Medulla oblongata (tissue), 1 donor: ENCODE measurements around the gene ARF6.
"Not testable (repeated sequence)": the region's sequence is repeated elsewhere in the genome, so short reads cannot be mapped to it uniquely, and the experiment has no call there.

Experiments
- DNase-seq: peaks from one replicate; pipeline ENCODE4 v3.0.0-alpha.2; 2015; ENCODE audit errors: extremely low spot score

The ARF6 gene

DNA sequence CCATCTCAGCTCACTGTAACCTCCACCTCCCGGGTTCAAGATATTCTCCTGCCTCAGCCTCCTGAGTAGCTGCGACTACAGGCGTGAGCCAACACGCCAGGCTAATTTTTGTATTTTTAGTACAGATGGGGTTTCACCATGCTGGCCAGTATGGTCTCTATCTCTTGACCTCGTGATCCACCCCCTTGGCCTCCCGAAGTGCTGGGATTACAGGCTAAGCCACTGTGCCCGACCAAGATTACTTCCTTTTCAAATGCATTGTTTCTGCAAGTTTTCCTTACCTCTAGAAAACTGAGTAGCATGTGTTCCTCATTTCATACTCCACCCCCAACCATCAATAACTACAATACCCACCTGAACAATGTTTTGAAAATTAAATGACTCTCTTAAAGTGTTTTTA, 13.1 kb downstream of the ARF6 start:
- DNase-seq = no peak

DNA sequence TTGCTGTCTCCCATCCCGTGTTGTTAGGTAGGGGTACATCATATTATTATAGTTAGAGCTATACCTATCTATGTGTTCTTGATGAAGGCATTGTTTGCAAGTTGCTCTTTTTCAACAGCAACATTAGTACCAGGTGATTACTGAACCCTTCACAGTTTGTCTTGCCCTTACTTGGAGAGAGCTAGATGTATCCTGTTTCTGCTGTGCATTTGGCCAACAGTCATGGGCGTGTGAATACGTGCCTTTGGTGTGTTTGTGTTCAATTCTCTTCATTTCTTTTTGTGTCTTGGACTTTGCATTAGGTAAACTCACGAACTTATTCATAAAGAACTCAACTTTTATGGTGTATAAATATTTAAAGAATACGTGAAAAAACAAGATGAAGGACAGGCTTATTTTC, 14.3 kb downstream of the ARF6 start:
- no peak for DNase-seq

DNA sequence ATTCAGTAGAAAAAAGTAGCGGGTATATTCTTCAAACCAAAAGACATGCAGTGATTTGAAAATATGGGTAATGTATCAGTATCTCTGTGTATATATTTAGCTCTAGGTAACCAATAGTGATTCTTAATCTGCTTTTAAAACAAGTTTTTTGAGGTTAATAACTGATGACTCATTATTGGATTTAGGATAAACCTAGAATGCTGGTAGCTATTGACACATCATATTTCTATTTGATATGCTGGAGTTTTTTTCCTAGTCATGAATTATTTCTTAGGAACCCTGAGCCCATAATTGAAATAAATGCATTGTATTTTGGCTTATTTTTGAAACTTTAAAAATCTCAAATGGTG, 15.5 kb downstream of the ARF6 start:
- no peak for DNase-seq

DNA sequence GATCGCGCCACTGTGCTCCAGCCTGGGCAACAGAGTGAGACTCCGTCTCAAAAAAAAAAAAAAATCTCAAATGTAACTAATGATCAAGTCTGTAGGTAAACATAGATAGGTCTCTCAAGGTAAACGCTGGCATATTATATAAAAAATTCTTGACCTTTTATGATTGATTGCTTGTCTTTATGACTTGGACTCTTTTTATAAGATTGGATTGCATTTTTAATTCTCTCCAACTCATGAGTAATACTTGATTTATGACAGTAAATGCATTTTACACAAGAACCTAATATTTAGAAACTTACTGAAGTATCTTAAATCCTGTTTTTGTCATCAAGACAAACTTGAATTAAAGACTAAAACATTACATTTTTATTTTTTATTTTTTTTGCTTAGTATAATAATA, 16.1 kb downstream of the ARF6 start:
- no peak for DNase-seq

DNA sequence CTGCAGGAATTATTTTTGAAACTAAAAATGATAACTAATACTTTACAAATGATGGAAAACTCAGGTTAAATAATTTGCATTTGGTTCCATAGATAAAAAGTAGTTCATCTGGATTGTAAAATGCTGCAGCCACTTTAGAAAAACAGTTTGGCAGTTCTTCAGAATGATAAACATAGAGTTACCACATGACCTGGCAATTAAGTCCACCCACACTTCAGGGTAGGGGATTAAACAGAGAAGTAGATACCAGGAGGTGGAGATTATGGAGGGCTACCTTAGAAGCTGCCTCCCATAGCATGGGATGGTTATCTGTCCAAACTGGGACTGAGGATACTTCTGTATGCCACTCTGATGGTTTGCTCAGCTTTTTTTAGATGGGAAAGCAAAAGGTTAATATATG, 22.2 kb downstream of the ARF6 start:
- DNase-seq = no peak

DNA sequence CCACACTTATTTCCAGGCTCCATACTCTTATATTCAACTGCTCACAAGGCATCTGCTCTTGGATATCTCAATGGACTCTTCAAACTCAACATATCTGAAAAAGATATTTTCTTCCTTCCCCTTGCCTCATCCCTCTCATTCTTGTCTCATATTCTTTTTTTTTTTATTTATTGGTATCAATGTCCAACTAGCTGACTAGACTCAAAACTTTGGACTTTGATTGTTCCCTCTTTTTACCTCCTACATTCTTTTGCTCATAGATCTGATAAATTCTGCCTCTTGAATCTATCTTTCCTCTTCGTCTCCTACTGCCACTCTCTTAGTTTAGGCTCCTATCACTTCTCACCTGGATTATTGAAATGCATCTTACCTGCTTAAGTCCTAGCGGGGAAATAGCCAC, 25.8 kb downstream of the ARF6 start:
- DNase-seq = no peak

DNA sequence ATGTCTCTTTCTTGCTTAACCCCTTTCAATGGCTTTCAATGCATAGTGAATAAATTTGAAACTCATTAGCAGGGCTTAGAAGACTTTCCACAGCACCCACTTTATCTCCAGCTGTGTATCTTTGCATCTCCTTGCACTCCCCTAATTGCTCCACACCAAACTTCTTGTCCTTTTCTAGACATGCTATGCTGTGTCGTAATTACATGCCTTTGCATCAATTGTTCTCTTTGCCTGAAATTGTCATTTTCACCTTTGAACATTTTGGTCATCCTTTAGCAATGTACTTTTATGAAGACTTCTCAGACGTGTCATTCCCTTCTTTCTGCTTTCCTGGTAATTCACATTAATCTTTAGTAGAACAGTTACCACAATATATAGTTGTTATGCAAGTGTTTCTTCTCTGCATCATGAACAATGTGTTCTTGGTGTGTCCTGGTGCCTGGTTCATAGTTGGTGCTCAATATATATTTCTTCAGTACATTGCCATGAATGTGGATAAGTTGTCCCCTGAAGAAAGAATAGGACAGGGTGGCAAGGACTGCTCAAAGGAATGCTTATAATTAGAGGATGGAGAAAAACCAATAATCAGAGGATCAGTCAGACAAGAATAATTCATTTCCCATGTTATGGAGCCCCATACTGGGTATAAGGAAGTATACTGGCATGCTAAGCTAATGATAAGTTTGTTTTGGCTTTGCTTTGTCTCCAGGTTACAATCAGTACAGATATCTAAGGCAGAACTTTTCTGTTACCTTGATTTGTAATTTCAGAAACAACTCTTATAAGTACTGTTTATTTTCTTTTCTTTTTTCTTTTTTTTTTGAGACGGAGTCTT, 27.2 kb downstream of the ARF6 start:
- DNase-seq = no peak

DNA sequence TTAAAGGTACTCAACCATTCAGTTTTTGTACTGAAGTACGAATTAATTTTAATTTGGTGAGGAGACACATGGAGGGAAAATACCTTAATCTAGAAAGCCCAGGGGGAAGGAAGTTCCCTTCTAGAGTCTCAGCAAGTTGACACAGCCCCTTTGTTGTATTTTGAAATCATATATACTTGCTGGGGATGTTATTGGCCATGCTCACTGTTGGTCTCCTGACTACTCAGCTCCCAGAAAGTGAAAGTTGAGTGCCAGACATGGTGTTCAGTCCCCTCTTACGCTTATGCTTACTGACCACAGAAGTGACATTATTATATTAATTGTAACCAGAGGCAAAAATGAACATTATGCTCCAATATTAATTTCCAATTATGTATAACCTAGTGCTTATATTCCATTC, 28.1 kb downstream of the ARF6 start:
- no peak for DNase-seq

DNA sequence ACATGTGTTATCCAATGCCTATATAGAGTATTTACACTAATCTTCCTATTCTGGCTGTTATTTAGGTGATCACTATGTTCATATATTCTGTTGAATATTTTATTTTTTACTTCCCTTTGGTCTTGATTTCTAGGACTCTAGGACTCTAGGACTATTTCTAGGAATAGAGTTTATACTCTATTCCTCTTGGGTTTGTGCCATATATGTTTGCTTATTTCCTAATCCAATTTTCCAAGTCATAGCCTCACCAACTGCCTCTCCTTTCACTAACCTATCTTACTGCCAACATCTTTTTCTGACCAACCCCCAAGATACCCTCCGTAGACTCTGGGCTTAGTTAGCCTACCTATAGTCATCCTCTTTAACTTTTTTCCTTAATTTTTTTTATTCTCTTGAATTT, 28.5 kb downstream of the ARF6 start:
- no peak for DNase-seq

DNA sequence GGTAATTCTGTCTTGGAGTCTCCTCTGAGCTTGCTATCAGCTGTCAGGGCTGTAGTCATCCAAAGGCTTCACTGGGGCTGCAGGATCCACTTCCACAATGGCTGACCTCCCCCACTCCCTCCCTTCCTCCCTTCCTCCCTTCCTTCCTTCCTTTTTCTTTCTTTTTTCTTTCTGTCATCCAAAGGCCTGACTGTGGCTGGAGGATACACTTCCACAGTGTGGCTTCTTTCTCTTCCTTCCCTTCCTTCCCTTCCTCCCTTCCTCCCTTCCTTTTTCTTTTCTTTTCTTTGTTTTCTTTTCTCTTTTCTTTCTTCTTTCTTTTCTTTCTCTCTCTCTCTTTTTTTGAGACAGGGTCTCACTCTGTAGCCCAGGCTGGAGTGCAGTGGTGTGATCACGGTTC, 30.6 kb downstream of the ARF6 start:
- no peak for DNase-seq

DNA sequence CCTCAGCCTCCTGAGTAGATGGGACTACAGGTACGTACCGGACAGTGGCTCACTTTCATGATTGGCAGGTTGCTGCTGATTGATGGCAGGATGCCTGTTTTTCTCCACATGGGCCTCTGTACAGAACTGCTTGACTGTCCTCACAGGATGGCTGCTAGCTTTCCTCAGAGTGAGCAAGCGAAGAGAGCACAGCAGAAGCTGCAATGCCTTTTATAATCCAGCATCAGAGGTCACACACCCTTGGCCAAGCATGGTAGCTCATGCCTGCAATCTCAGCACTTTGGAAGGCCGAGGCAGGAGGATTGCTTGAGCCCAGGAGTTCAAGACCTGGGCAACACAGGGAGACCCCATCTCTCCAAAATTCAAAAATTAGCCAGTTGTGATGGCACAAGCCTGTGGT, 31.0 kb downstream of the ARF6 start:
- DNase-seq = no peak

DNA sequence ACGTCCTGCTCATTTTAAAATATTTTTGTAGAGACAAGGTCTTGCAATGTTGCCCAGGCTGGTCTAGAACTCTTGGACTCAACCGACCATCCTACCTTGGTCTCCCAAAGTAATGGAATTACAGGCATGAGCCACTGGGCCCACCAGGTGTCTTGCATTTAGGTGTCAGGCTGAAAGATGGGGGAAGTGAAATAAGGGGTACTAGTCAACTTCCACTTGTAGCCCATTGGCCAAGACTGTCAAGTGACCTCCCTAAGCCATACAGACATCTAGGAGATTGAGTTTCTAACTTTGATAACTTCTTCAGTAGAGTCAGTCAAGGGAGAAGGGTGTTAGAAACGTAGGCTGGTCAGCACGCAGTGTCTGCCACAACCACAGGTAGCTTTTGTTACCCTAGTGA, 32.0 kb downstream of the ARF6 start:
- DNase-seq = no peak

DNA sequence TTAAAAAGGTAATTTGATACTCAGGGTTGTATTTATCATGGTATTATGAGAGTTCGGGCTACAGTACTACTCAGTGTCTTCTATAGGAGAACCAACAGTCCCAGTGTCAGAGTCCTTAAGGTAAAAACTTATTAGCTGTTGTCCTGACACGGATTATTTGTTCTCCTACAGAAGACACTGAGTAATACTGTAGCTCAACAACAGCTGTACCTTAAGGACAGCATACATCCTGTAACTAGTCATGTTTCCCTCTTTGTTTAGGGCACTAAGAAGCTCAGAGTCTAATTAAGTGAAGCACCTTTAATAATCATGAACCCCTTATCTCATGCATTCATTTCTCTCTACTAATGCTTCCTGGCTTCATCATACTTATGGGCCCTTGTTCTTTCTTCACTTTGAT, 33.9 kb downstream of the ARF6 start:
- DNase-seq = no peak

DNA sequence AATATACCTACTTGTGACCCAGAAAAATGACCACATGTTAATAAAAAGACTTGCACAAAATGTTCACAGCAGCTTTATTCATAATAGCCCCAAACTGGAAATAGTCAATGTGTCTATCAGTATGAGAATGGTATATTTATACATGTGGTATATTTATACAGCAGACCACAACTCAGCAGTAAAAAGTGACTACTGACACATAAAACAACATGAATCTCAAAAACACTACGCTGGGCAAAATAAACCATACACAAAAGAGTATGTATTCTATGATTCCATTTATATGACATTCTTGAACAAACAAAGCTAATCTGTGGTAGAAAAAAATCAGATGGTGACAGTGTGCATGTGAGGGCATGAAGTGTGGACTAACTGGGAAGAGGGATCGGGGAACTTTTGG, 35.1 kb downstream of the ARF6 start:
- DNase-seq = no peak

DNA sequence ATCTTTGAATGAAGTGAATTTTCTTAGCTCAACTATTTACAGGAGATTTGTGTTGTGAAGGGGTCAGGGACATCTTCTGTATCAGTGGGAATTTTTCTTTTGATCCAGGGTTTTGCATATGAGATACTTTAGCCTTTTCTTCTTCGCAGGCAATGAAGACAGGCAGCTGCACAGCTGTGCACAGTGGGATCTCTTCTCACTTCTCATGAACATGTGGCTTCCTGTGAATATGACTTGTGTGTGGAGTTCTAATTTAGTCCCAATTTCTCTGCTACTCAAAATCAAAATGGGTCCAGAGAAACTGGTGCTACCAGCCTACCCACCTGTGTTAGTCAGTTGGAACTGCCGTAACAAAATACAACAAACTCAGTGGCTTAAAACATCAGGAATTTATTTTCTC, 37.8 kb downstream of the ARF6 start:
- no peak for DNase-seq

DNA sequence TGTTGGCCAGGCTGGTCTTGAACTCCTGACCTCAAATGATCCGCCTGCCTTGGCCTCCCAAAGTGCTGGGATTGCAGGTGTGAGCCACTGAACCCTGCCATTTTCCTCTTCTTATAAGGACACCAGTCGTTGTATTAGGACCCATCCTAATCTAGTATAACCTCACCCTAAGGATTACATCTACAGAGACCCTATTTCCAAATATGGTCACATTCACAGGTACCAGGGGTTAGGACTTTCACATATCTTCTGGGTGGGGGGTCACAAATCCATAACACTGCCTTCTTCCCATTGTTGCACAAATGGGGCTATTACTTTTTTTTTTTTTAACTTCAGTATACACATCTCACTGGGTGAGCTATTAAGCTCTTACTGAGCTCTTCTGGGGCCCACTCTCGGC, 38.6 kb downstream of the ARF6 start:
- DNase-seq = no peak

DNA sequence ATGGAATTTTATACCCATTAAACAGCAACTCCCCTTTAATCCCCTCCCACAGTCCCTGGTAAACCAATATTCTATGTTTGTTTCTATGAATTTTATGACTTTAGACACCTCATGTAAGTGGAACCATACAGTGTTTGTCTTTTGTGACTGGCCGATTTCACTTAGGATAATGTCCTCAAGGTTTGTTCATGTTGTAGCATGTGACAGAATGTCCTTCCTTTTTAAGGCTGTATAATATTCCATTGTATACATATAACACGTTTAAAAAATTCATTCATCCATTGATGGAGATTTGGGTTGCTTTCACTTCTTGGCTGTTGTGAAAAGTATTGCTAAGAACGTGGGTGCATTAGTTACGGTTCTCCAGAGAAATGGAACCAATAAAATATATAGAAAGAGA, 40.2 kb downstream of the ARF6 start:
- no peak for DNase-seq

DNA sequence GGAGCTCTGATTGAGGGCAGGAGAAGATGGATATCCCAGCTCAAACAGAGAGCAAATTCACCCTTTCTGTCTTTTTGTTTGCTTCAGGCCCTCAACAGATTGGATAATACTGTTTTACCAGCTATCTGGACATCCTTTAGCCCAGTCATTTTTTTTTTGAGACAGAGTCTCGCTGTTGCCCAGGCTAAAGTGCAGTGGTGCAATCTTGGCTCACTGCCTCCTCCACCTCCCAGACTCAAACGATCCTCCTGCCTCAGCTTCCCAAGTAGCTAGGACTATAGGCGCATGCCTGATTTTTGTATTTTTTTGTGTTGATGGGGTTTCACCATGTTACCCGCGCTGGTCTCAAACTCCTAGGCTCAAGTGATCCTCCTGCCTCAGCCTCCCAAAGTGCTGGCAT, 40.8 kb downstream of the ARF6 start:
- DNase-seq = no peak

DNA sequence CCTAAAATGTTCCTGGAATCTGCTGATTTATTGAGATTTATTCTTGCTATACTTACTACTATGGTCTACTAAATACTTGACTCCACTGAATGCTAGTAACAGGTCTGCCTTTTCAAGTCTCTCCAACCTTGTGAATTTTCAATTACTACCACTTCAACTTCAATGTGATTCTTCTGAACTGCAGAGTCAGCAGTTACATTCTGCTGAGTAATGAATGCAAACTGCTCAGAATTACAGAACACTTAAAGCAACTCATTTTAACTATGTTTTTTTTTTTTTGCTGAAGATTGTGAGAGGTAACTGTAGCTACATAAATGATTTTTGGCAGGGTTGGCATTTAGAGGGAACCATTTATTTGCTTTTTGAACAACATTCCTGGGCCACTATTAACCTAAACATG, 41.8 kb downstream of the ARF6 start:
- DNase-seq = no peak

DNA sequence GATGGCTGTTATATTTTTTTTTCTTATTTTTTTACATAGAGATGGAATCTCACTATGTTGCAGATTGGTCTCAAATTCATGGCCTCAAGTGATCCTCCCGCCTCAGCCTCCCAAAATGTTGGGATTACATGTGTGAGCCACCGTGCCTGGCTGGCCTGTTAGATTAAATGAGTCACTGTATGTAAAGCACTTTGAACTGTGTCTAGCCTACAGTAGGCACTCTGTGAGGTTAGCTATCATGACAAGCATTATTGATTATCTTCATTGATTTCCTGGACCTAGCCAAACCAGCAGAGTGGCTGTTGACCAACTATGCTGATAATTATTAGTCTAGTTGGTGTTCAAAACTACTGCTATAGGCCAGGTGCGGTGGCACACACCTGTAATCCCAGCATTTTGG, 42.6 kb downstream of the ARF6 start:
- DNase-seq = no peak

DNA sequence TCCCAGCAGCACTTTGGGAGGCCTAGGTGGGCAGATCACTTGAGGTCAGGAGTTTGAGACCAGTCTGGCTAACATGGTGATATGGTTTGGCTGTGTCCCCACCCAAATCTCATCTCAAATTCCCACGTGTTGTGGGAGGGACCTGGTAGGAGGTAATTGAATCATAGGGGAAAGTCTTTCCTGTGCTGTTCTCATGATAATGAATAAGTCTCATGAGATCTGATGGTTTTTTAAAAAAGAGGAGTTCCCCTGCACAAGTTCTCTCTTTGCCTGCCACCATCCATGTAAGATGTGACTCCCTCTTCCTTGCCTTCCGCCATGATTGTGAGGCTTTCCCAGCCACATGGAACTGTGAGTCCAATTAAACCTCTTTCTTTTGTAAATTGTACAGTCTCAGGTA, 43.4 kb downstream of the ARF6 start:
- not testable (repeated sequence) for DNase-seq

DNA sequence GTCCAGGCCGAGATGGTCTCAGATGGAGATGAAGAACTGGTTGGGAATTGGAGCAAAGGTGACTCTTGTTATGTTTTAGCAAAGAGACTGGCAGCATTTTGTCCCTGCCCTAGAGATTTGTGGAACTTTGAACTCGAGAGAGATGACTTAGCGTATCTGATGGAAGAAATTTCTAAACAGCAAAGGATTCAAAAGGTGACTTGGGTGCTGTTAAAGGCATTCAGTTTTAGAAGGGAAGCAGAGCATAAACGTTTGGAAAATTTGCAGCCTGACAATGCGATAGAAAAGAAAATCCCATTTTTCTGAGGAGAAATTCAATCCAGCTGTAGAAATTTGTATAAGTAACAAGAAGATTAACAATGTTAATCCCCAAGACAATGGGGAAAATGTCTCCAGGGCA, 44.0 kb downstream of the ARF6 start:
- not testable (repeated sequence) for DNase-seq

DNA sequence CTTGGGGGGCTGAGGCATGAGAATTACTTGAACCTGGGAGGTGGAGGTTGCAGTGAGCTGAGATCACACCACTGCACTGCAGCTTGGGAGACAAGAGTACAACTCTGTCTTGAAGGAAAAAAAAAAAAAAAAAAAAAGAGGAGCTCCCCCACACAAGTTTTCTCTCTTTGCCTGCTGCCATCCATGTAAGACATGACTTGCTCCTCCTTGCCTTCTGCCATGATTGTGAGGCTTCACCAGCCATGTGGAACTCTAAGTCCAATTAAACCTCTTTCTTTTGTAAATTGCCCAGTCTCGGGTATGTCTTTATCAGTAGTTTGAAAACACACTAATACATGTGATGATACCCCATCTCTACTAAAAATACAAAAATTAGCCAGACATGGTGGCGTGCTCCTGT, 46.3 kb downstream of the ARF6 start:
- not testable (repeated sequence) for DNase-seq

DNA sequence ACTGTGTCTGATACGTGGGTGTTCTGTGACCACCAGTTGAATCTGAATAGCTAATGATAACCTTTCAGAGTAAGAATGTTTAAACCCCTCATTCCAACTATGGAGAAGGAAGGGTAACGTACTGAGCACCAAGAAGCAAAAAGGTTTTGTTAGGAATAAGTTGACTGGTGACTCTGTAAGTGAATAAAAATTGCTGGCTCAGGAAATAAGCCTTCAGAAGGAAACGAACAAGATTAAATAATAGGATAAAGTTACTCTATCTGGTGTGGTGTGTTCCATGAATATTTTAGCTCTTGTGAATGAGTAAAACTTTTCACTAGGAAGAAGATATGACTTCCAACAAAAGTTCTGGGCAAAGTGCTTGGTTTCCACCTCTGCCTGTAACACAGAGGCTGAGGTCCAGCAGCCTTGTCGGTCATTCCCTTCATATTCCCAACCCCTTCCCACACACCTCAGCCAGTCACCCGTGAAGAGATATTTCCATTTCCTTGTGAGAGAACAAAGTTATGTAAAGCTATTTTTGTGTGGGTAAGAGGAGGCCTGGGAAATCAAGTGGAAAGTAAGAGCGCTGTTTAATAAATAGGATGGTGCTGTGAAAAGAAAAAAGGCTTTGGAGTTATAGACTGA, 47.1 kb downstream of the ARF6 start:
- no peak for DNase-seq
